IMR-90 (cell line): ENCODE measurements around the gene CAVIN2.

Experiments
- BHLHE40 ChIP-seq: fragments of 150-350 bp; IDR thresholded peaks from 2 replicates; pipeline ENCODE4 v1.6.1; 2016; ENCODE audit warnings: mild to moderate bottlenecking, low read depth, low read length
- CEBPB ChIP-seq: IDR thresholded peaks from 2 replicates; pipeline ENCODE4 v1.6.1; 2012; ENCODE audit warnings: low read depth, low read length, improper control_type of control experiment
- MXI1 ChIP-seq: IDR thresholded peaks from 2 replicates; pipeline ENCODE4 v1.6.1; 2012; ENCODE audit warnings: low read depth, mild to moderate bottlenecking, low read length, moderate library complexity, borderline replicate concordance
- POLR2A ChIP-seq: IDR thresholded peaks from 2 replicates; pipeline ENCODE4 v1.6.1; 2012; ENCODE audit warnings: mild to moderate bottlenecking, low read depth, low read length
- RAD21 ChIP-seq: IDR thresholded peaks from 2 replicates; pipeline ENCODE4 v1.6.1; 2012; ENCODE audit warnings: low read length, improper control_type of control experiment
- RCOR1 ChIP-seq: IDR thresholded peaks from 2 replicates; pipeline ENCODE4 v1.6.1; 2012; ENCODE audit warnings: mild to moderate bottlenecking, low read length, improper control_type of control experiment; ENCODE audit not compliant: insufficient replicate concordance
- SMC3 ChIP-seq: fragments of 150-350 bp; IDR thresholded peaks from 2 replicates; pipeline ENCODE4 v1.6.1; 2016; ENCODE audit warnings: low read depth, mild to moderate bottlenecking, antibody characterized with exemption, low read length, moderate library complexity
- TF ChIP-seq, protein P1 (sequence below): conservative IDR thresholded peaks from 2 replicates; pipeline ENCODE4 v1.5.1; 2012; ENCODE audit warnings: mild to moderate bottlenecking, low read depth, low read length, improper control_type of control experiment
- TF ChIP-seq, protein P2 (sequence below): fragments of 150-350 bp; IDR thresholded peaks from 2 replicates; pipeline ENCODE4 v1.6.1; 2017; ENCODE audit warnings: mild to moderate bottlenecking, antibody characterized with exemption, low read length, low read depth

DNA sequence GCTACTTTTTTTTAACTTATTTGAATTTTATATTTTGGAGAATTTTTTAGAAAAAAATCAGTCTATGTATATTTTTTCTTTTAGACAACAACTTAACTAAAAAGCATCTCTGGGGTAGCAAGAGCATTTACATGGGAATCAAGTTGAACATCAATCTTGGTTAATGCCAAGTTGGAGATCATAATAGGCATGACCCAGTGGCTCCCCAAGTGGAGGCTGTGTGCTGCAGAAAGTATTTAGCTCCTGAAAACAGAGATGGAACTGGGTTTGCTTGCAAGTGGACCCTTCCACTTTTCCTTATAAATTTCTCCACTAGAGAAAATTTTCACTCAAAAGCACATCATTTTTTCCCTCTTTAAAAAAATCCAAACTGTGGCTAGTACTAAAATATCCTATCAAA, 23.9 kb upstream of the CAVIN2 start:
- TF ChIP-seq, protein P1, sequence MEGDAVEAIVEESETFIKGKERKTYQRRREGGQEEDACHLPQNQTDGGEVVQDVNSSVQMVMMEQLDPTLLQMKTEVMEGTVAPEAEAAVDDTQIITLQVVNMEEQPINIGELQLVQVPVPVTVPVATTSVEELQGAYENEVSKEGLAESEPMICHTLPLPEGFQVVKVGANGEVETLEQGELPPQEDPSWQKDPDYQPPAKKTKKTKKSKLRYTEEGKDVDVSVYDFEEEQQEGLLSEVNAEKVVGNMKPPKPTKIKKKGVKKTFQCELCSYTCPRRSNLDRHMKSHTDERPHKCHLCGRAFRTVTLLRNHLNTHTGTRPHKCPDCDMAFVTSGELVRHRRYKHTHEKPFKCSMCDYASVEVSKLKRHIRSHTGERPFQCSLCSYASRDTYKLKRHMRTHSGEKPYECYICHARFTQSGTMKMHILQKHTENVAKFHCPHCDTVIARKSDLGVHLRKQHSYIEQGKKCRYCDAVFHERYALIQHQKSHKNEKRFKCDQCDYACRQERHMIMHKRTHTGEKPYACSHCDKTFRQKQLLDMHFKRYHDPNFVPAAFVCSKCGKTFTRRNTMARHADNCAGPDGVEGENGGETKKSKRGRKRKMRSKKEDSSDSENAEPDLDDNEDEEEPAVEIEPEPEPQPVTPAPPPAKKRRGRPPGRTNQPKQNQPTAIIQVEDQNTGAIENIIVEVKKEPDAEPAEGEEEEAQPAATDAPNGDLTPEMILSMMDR: no peak
- TF ChIP-seq, protein P2, sequence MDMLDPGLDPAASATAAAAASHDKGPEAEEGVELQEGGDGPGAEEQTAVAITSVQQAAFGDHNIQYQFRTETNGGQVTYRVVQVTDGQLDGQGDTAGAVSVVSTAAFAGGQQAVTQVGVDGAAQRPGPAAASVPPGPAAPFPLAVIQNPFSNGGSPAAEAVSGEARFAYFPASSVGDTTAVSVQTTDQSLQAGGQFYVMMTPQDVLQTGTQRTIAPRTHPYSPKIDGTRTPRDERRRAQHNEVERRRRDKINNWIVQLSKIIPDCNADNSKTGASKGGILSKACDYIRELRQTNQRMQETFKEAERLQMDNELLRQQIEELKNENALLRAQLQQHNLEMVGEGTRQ: no peak
- TF ChIP-seq RAD21 (no peak), POLR2A (no peak), MXI1 (no peak), CEBPB (no peak), SMC3 (no peak), BHLHE40 (no peak), RCOR1 (no peak)
